GM19328 (cell line): ENCODE results near the gene TM6SF1.
"Not testable (repeated sequence)": the region's sequence is repeated elsewhere in the genome, so short reads cannot be mapped to it uniquely, and the experiment has no call there.

Experiments
- ATAC-seq: cut with Tn5 transposase; IDR thresholded peaks from one replicate; pipeline ENCODE4 v1.9.1; 2021; ENCODE audit warnings: mild to moderate bottlenecking, moderate library complexity; ENCODE audit not compliant: unreplicated experiment

Gene TM6SF1

DNA sequence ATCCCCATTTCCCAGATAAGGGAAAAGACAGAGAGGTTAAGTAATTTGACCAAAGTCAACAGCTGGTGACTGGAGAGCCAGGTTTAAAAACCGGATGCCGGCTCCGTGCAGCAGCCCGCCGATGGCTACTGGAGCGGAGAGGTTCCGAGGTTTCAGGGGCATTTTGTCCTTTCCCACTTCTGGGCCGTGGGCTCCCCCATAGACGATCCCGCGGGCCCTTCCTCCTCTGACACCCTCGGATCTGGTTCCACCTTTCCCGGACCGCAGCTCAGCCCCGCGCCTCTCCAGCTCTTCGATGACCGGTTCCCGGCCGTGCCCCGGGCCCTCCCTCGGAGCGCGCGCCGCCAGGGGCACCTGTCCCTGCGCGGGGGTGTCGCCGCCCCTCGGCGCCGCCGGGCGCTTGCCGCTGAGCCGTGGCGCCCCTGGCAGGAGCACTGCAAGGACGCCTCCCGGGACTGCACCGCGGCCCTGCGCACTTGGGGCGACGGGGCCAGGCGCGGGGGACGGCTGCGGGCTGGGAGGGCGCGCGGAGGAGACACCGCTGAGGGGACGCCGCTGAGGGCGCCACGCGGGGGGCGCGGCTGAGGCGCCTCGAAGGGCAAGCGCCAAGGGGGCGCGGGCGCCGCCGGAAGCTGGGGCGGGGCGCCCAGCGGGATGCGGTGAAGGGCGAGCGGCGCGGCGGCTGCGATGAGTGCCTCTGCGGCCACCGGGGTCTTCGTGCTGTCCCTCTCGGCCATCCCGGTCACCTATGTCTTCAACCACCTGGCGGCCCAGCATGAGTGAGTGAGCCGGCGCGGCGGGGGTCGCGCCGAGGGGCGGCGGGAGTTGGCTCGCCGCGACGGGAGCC lies at the start of gene TM6SF1:
TSS of gene TM6SF1 (plus strand) at position 652 of the 847 bp plus-strand sequence. CDS start at position 688, 36 bp downstream.
- no peak for ATAC-seq

DNA sequence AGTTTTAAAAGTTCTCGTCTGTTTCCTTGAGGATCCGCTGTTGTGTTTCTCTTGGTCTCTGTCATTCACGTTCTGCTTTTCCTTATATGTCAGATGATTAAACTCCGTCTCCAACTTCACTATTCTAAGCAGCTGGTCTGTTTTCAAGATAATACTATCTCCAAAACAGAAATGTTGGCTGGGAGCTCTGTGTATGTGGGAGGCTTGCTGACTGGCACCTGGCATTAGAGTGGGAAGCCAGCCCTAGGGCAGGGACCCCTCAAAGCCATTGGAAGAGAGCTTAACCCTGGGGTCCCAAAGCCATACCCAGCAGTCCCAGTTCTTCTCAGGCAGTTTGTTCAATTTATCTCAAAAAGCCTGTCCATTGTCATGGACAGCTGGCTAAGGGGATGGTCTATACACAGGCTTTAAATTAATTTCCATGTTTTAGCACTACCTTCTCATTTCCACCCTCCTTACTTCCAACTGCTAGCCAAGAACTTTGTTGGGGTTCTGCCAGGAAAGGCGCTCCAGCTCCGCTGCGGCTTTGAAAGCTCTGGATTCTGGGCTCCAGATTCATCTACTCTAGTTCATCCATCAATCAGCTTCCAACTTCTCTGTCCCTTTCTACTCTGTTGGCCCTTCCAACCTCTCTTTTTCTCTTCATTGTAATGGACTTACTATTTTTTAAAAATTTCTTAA lies 49.6 kb upstream of the TM6SF1 start:
- ATAC-seq: no peak

DNA sequence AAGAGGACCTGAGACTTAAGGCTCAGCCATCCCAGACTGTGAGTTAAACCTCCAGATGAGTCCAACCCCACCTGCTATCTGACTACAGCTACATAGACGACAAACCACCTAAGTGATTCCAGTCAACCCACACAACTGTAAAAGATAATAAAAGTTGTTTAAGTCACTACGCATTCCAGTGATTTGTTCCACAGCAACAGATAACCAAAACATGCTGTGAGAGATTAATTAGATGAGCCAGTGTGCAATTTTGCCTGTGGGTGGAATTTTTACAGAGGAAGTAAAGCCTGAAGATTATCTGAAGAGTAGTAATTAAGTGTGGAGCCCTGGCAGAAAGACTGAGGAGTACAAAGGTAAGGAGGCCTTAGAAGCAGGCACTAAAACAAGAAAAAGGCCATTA lies 45.8 kb upstream of the TM6SF1 start:
- ATAC-seq: no peak

DNA sequence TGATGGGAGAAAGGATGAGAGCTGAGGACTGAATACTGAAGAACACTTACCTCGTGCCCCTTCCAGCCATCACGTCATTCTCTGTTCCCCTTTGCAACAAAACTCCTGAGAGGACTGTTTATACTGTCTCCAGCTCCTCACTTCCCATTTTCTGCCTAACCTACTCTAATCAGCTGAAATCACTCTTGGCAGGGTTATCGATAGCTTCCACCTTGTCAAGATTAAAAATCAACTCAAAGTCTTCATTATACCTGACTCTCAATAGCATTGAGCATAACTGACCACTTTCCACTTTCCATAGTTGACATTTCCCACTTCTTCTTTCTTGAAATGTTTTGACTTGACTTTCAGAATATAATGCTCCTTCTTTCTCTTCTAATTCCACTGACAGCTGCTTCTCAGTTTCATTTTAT lies 44.7 kb upstream of the TM6SF1 start:
- no peak for ATAC-seq

DNA sequence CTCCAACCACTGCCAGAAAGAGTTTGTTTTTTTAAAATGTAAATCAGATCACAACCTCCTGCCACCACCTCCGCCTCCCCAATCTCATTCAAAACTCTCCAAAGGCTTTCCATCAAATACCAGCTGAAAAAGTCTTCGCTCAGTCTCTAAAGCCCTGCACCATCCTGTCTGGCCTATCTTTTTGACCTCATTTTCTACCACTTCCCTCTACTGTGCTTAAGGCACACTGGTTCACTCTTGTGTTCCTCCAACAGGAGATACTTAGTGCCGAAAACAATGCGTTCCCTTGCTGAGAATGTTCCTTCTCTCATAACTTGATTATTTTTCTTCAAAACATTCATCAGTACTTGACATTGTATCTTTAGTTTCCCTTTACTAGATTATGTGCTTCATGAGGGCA lies 43.9 kb upstream of the TM6SF1 start:
- ATAC-seq: no peak

DNA sequence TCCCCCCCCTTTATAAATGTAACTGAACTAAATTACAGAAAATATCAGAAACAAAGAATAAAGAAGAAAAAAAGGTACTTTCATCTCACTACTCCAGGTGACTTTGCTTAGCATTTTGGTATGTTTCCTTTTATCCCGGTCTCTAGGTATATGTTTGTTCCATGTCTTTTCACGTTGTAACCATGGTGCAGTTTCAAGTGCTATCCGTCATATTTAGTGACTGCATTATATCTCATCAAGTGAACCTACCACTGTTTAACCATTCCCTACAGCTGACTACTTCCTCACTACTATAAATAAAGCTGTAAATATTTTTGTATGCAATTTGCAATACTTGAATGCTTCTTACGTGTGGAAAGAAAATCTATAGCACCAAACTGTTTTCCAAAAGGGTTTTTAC lies 42.6 kb upstream of the TM6SF1 start:
- no peak for ATAC-seq

DNA sequence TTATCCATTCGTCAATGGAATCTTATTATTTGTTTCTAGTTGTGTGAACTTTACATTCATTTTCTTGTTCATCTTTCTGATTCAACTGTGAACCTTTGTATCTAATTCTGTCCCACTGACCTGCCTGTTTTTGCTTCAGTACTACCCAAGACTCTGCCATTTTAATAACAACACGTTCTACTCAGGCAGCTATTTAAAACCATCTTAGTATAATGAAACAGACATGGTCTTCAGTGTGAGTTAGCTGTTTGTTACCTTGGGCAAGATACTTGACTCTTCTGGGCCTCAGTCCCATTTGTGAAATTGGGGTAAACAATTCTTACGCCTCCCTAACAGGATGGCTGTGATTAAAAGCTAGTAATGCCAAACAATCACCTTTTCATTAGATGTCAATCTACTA lies 42.0 kb upstream of the TM6SF1 start:
- no peak for ATAC-seq

DNA sequence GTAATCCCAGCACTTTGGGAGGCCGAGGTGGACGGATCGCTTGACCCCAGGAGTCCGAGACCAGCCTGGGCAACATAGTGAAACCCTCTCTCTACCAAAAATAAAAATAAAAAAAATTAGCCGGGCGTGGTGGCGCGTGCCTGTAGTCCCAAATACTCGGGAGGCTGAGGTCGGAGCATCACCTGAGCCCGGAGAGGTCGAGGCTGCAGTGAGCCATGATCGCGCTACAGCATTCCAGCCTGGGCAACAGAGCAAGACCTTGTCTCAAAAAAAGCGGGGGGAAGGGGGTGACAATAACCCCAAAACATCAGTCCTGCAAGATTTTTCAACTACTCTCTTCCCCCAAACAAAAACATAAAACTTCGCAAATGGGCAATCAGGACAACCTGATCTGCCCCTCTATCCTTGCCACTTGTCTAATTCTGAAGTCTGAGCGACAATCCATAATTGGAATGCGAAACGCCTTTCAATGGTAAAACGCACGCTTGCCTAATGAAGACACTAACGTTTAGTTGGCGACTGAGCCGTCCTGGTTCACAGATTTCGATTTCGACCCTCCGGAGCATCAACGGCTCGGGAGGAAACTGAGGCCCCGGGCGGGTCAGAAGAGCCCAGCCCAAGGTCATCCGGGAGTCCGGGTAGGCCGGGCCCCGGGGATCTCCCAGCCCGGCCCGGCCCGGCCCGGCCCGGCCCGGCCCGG lies 41.3 kb upstream of the TM6SF1 start:
- no peak for ATAC-seq

DNA sequence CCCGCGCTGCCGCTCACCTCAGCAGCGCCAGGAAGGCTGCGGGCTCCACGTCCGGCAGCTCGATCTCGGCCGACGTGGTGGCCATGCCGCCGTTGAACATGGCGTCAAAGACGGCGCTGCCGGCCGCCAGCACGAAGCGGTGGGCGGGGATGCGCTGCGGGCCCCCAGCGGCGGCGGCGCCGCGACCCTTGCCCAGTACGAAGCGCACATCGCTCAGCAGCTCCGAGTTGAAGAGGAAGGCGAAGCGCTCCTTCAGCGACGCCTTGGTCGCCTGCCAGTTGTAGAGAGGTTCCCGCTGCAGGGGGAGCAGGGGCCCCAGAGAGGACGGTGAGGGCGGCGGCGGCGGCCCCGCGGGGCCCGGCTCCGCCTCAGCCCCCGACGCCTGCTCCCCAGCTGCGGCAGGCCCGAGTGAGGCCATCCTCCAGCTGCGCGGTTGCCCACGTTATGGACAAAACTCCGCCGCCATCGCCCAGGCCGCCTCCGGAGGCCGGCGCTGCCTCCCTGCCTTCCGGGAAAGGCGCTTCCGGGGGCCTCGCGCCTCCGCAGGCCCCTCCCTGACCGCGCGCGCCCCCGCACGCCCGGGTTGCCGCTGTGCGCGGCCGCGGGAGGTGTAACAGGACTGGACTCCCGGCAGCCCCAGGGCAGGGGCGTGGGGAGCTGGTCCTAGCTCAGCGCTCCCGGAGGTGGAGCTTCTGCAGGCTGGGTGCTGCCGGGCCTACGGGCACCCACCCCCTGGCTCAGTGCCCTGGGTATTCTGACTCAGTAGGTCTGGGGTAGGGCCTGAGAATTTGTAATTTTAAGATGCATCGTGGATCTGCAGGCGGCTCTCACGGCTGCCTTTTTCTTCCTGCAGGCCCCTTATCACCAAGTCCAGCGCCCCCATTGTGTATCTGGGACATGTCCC lies 40.5 kb upstream of the TM6SF1 start, which contains the start of gene BTBD1:
TSS of gene BTBD1 (minus strand) at position 519 of the 904 bp plus-strand sequence. CDS start at position 418, 101 bp downstream.
- ATAC-seq: peak; percentile 80

DNA sequence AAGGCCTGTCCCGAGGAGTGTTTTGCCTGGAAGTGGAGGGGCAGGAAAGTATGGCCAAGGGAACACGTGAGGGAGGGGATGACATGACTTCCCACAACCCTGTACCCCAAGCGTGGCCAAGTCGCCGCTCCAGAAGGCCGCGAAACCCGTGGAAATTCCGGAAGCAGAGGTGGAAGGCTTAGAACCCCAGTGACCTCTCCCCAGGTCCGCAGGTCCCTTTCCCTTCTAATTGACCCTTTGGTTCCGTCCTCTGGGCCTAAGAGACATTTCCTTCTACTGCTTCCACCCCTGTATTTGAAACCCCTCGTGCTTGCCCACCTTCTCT lies 39.8 kb upstream of the TM6SF1 start:
- no peak for ATAC-seq

DNA sequence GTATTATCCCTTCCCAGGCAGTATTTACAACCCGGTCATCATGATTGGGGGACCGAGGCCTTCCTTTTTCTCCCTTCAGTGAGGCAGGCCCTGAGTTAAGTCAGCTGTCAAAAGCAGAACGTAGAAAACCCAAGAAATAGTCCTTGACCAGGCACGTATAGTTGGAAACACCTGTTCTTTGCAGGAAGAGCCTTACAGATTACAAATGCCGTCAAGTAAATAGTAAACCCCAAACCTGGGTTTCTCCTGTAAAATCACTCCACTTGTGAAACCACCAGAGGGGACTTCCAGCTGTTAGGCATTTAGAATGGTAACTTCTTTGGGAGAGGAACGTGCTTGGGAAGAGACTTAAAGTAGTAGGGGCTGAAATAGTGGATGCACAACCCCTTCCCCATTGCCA lies 39.4 kb upstream of the TM6SF1 start:
- no peak for ATAC-seq

DNA sequence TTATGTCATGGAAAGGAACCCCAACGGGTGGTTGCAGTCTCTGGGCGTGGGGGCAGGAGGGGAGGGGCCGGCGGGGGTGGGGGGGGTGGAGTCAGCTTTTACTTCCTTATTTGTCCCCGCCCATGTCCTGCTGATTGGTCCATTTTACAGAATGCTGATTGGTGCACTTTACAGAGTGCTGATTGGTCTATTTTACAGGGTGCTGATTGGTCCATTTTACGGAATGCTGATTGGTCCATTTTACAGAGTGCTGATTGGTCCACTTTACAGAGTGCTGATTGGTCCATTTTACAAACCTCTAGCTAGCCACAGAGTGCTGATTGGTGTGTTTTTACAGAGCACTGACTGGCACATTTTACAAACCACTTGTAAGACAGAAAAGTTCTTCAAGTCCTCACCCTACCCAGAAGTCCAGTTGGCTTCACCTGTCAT lies 38.2 kb upstream of the TM6SF1 start:
- not testable (repeated sequence) for ATAC-seq

DNA sequence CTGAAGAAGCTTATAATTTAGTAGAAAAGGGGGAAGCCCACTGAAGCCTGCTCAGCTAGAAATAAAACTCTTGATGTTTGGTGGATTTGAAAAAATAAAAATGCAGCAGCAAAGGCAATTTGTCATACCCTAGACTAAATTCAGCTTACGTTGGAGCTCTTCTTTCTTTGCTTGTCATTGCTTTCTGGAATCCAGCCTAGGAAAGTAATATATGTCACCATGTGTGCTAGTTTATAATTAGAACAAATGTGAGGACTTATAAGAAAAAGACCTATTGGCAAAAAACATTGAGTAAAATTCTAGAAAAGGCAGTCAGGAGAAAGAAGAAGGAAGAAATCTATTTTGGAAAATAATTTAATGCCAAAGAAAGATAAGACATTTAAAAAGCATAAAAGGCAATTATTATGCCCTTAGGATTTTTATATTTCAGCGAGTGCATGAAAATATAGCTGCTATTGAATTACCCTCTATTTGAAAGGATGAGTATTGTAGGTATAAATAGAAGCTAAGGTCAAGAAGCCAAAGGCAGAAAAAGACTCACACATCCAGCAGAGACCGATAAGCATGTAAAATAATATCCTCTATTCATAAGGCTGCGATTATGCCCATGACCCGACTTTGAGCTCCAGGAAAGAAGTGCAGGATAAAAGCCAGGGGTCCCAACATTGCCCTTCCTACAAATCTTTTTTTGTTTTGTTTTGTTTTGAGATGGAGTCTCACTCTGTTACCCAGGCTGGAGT lies 29.8 kb upstream of the TM6SF1 start:
- no peak for ATAC-seq

DNA sequence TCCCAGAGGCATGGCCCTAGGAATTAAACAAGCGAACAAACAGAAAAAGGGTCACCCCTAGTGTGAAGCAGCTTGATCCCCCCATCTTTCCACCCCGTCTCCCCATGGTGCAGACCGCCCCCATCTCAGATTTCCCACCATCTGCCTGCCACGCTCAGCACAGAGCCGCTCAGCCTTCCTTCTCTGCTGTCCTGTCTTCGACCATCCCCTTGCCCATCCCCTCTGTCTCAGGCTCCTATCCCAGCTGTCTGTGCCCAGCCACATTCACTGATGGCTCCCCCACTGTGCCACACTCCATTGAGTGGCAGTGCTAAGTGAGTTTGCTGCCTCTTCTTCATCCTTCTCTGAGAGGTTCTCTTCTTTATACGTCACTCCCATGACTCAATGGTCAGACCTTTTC lies 28.7 kb upstream of the TM6SF1 start:
- no peak for ATAC-seq

DNA sequence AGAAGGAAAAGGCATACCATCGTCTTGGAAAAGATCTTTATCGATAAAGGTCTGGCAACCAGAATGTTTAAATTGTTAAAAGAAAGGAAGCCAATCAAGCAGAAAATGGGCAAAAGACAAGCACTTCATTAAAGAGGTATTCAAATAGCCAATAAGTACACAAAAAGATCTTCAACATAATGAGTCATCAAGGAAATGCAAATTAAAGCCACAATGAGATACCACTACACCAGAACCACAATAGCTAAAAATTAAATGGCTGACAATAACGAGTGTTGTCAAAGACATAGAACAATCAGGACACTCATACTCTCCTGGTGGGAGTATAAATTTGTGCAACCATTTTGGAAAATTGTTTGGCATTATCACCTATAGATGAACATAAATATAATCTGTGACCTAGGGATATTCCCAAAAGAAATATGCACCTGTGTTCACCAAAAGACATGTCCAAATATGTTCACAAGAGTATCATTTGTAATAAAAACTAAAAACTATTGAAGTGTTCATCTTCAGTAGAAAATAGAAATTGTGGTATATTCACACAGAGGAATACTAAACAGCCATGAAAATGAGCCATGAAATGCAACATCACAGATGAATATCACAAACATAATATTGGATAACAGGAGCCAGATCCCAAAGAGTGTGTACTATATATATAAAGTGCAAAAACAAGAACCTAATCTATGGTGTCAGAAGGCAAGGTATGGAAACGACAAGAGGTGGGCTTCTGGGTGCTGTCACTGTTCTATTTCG lies 26.0 kb upstream of the TM6SF1 start:
- ATAC-seq: no peak

DNA sequence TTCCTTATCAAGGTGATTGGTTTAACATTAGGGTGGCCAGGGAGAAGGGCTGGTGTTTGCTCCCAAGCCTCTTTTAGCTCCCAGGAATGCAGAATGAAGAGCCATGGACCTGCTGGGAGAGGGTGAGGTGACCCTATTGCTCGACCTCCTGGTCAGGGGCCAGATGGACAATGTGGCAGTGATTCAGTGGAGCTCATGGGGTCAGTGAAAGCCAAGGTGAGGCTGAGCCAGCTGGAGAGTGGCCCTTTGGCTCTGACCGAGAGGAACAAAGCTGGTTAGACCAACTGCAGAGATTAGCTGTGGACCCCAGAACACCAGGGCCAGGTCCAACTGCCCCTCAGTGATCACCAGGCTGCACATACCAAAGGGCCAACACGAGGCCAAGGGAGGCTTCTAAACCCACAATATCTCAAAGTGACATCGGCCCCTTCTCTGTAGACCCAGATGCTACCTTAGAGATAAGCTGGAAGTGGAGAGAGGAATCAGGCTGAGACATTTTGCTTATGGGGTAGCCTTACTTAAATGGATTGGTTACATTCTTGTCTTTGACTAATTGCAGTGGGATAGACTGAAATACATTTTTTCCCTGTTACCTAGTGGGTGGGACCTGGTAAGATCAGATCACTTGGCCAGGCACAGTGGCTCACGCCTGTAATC lies 24.6 kb upstream of the TM6SF1 start:
- no peak for ATAC-seq

DNA sequence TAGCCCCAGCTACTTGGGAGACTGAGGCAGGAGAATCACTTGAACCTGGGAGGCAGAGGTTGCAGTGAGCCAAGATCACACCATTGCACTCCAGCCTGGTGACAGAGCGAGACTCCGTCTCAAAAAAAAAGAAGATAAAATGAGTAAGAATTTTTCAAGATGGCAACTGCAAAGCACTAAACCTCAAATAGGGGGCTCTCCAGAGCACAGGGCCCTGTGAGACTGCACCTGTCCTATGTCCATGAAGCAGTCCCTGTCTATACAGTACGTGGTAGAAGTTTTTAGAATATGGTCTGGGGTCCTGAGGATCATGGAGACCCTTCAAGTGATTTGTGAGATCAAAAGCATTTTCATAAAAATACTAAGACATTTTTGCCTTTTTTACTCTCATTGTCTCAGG lies 22.0 kb upstream of the TM6SF1 start:
- not testable (repeated sequence) for ATAC-seq

DNA sequence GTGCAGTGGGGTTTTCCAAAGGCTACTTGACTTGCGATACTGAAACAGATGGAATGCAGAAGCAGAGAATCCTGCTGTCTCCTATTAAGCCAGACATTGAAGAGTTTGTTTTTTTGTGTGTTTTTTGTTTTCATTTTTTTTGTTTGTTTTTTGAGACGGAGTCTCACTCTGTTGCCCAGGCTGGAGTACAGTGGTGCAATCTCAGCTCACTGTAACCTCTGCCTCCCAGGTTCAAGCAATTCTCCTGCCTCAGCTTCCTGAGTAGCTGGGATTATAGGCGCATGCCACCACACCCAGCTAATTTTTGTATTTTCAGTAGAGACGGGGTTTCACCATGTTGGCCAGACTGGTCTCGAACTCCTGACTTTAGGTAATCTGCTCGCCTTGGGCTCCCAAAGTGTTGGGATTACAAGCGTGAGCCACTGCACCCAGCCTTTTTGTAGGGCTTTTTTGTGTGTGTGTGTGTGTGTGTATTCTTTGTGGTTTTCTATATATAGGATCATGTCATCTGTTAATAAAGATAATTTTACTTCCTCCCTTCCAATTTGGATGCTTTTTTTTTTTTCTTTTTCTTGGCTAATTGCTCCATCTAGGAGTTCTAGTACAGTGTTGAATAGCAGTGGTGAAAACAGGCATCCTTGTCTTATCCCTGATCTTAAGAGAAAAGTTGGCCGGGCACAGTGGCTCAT lies 21.4 kb upstream of the TM6SF1 start:
- ATAC-seq: not testable (repeated sequence)
